Astrocyte (in vitro differentiated cells and primary cell): ENCODE results near the gene MORN3. TPM values are rescaled to one million over a fixed set of nuclear protein-coding genes. Genes with fewer than 3 reads are reported as not detected.

Source experiments
- DNase-seq: peaks from one replicate; pipeline ENCODE4 v3.0.0-alpha.2; 2010; ENCODE audit warnings: low read depth
- FAIRE-seq: peaks from 2 replicates; lab custom pipeline; 2011; peaks lifted over from hg19 to GRCh38; lab: Jason Lieb, UNC
- H2AFZ ChIP-seq: 2 replicates; pipeline ENCODE4 v1.6.0; 2012; ENCODE audit warnings: low read depth, low read length, inconsistent platforms
- H3K27ac ChIP-seq: 2 replicates; pipeline ENCODE4 v1.5.1; 2011; ENCODE audit warnings: low read depth, low read length, inconsistent platforms
- H3K27me3 ChIP-seq: 2 replicates; pipeline ENCODE4 v1.6.0; 2011; ENCODE audit warnings: low read length, inconsistent platforms; ENCODE audit not compliant: insufficient read depth
- H3K36me3 ChIP-seq: 2 replicates; pipeline ENCODE4 v1.5.1; 2011; ENCODE audit warnings: low read length, inconsistent platforms; ENCODE audit not compliant: insufficient read depth
- H3K4me1 ChIP-seq: 2 replicates; pipeline ENCODE4 v1.5.1; 2011; ENCODE audit warnings: low read length, inconsistent platforms; ENCODE audit not compliant: insufficient read depth
- H3K4me2 ChIP-seq: 2 replicates; pipeline ENCODE4 v1.6.0; 2012; ENCODE audit warnings: low read length, inconsistent platforms
- H3K4me3 ChIP-seq: 2 replicates; pipeline ENCODE4 v1.5.1; 2011; ENCODE audit warnings: low read depth, mild to moderate bottlenecking, low read length, inconsistent platforms; ENCODE audit not compliant: insufficient read depth
- H3K79me2 ChIP-seq: 2 replicates; pipeline ENCODE4 v1.6.0; 2012; ENCODE audit warnings: mild to moderate bottlenecking, low read length, inconsistent platforms; ENCODE audit not compliant: insufficient read depth
- H3K9ac ChIP-seq: 2 replicates; pipeline ENCODE4 v1.6.0; 2012; ENCODE audit warnings: mild to moderate bottlenecking, low read length, inconsistent platforms
- H3K9me3 ChIP-seq: 2 replicates; pipeline ENCODE4 v1.5.1; 2012; ENCODE audit warnings: low read depth, mild to moderate bottlenecking, low read length, inconsistent platforms; ENCODE audit not compliant: insufficient read depth
- H4K20me1 ChIP-seq: 2 replicates; pipeline ENCODE4 v1.6.0; 2012; ENCODE audit warnings: low read length, inconsistent platforms; ENCODE audit not compliant: insufficient read depth
- H3K27ac Mint-ChIP-seq: one replicate; pipeline ENCODE4 v1.8.0; 2021; ENCODE audit warnings: mild to moderate bottlenecking, mixed read lengths; ENCODE audit not compliant: unreplicated experiment
- H3K27me3 Mint-ChIP-seq: one replicate; pipeline ENCODE4 v1.8.0; 2021; ENCODE audit warnings: low read depth, mixed read lengths; ENCODE audit not compliant: unreplicated experiment
- H3K36me3 Mint-ChIP-seq: one replicate; pipeline ENCODE4 v1.8.0; 2021; ENCODE audit warnings: low read depth, mixed read lengths; ENCODE audit not compliant: unreplicated experiment
- H3K4me1 Mint-ChIP-seq: one replicate; pipeline ENCODE4 v1.8.0; 2021; ENCODE audit warnings: low read depth, mixed read lengths; ENCODE audit not compliant: unreplicated experiment
- H3K4me3 Mint-ChIP-seq: one replicate; pipeline ENCODE4 v1.8.0; 2021; ENCODE audit warnings: mild to moderate bottlenecking, moderate library complexity, mixed read lengths; ENCODE audit not compliant: unreplicated experiment
- H3K9me3 Mint-ChIP-seq: one replicate; pipeline ENCODE4 v1.8.0; 2021; ENCODE audit warnings: mild to moderate bottlenecking, mixed read lengths; ENCODE audit not compliant: unreplicated experiment
- EZH2 ChIP-seq: IDR thresholded peaks from 2 replicates; pipeline ENCODE4 v1.6.1; 2012; ENCODE audit warnings: mild to moderate bottlenecking, low read length, inconsistent platforms; ENCODE audit not compliant: insufficient read depth
- total RNA-seq: library from RNA; stranded (reverse); gene quantifications from 2 replicates; pipeline ENCODE4 v1.2.1, GENCODE V29; 2021
- TF ChIP-seq, protein P1 (sequence below): IDR thresholded peaks from 2 replicates; pipeline ENCODE4 v1.5.1; 2011; ENCODE audit warnings: low read depth, mild to moderate bottlenecking, inconsistent platforms, low read length, moderate library complexity; ENCODE audit not compliant: insufficient read depth

The MORN3 gene
- total RNA-seq, 1 donor from 2014 or later: 0.36 TPM

DNA sequence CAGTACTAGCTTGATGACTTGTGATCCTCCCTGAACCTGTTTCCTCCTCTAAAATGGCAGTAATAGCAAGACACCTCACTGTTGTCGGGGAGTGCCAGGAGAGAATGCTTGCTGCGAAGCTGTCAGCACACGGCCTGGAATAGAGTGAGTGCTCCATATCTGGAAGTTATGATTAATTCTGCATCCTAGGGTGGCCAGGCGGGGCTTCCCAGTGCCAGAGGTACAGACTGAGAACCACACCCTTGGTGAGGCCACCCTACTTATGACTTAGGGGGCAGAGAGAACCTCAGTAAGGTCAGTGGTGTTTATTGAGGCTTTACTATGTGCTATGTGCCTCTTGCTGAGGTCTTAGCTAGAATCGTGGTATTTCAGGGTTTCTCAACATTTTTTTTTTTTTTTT is 20.1 kb downstream of the MORN3 start:
- no peak for FAIRE-seq
- H3K4me1 ChIP-seq: no peaks in the 10 kb centered on the region
- no peaks in the 10 kb centered on the region for H3K36me3 ChIP-seq
- TF ChIP-seq EZH2: no peak
- TF ChIP-seq, protein P1, sequence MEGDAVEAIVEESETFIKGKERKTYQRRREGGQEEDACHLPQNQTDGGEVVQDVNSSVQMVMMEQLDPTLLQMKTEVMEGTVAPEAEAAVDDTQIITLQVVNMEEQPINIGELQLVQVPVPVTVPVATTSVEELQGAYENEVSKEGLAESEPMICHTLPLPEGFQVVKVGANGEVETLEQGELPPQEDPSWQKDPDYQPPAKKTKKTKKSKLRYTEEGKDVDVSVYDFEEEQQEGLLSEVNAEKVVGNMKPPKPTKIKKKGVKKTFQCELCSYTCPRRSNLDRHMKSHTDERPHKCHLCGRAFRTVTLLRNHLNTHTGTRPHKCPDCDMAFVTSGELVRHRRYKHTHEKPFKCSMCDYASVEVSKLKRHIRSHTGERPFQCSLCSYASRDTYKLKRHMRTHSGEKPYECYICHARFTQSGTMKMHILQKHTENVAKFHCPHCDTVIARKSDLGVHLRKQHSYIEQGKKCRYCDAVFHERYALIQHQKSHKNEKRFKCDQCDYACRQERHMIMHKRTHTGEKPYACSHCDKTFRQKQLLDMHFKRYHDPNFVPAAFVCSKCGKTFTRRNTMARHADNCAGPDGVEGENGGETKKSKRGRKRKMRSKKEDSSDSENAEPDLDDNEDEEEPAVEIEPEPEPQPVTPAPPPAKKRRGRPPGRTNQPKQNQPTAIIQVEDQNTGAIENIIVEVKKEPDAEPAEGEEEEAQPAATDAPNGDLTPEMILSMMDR: no peak
- H4K20me1 ChIP-seq: no peaks in the 10 kb centered on the region
- Mint-ChIP-seq H3K36me3 (peaks cover 4% of the 10 kb centered on the region), H3K4me3 (no peak overlapping the region), H3K9me3 (no peaks in the 10 kb centered on the region), H3K27ac (no peak overlapping the region), H3K27me3 (no peaks in the 10 kb centered on the region), H3K4me1 (no peaks in the 10 kb centered on the region)
- no peaks in the 10 kb centered on the region for H3K79me2 ChIP-seq
- H3K4me2 ChIP-seq: no peak overlapping the region
- no peak for DNase-seq
- H2AFZ ChIP-seq: no peak overlapping the region
- no peak overlapping the region for H3K9ac ChIP-seq
- H3K27ac ChIP-seq: no peak overlapping the region
- H3K27me3 ChIP-seq: no peaks in the 10 kb centered on the region
- no peak overlapping the region for H3K4me3 ChIP-seq
- H3K9me3 ChIP-seq: no peaks in the 10 kb centered on the region

GRCh38 chr12:121648458-121649028 is 20.9 kb downstream of the MORN3 start:
- no peak overlapping the region for H3K27ac ChIP-seq
- no peaks in the 10 kb centered on the region for H4K20me1 ChIP-seq
- H3K9me3 ChIP-seq: no peaks in the 10 kb centered on the region
- TF ChIP-seq, protein P1: no peak
- no peak for TF ChIP-seq EZH2
- no peaks in the 10 kb centered on the region for H3K36me3 ChIP-seq
- H3K4me1 Mint-ChIP-seq: no peaks in the 10 kb centered on the region
- FAIRE-seq (no peak), DNase-seq (no peak)
- H3K4me3 ChIP-seq: no peak overlapping the region
- no peak overlapping the region for H2AFZ ChIP-seq
- no peaks in the 10 kb centered on the region for H3K79me2 ChIP-seq
- H3K4me2 ChIP-seq: no peak overlapping the region
- no peaks in the 10 kb centered on the region for H3K9me3 Mint-ChIP-seq
- H3K27me3 ChIP-seq: no peaks in the 10 kb centered on the region
- H3K27me3 Mint-ChIP-seq: no peaks in the 10 kb centered on the region
- H3K4me1 ChIP-seq: no peaks in the 10 kb centered on the region
- H3K9ac ChIP-seq: no peak overlapping the region
- H3K4me3 Mint-ChIP-seq: no peak overlapping the region
- H3K27ac Mint-ChIP-seq: no peak overlapping the region
- peaks cover 2% of the 10 kb centered on the region for H3K36me3 Mint-ChIP-seq

- DNase-seq (no peak), FAIRE-seq (no peak)
- H3K4me3 ChIP-seq: no peak overlapping the region
- peaks cover 23% of the 10 kb centered on the region for H3K79me2 ChIP-seq
- no peak overlapping the region for H3K27ac Mint-ChIP-seq
- no peaks in the 10 kb centered on the region for H3K9me3 ChIP-seq
- H3K4me1 ChIP-seq: no peaks in the 10 kb centered on the region
- no peaks in the 10 kb centered on the region for H3K9me3 Mint-ChIP-seq
- peaks cover 7% of the 10 kb centered on the region for H3K36me3 Mint-ChIP-seq
- no peaks in the 10 kb centered on the region for H3K27me3 Mint-ChIP-seq
- no peaks in the 10 kb centered on the region for H3K36me3 ChIP-seq
- H3K4me3 Mint-ChIP-seq: no peak overlapping the region
- H3K4me2 ChIP-seq: no peak overlapping the region
- no peak overlapping the region for H3K9ac ChIP-seq
- no peaks in the 10 kb centered on the region for H3K4me1 Mint-ChIP-seq
- TF ChIP-seq, protein P1: no peak
- TF ChIP-seq EZH2: no peak
- H3K27me3 ChIP-seq: no peaks in the 10 kb centered on the region
- no peak overlapping the region for H3K27ac ChIP-seq
- H2AFZ ChIP-seq: no peak overlapping the region
- peaks cover 17% of the 10 kb centered on the region for H4K20me1 ChIP-seq
Observed at GRCh38 chr12:121641343-121641630, 28.2 kb downstream of the MORN3 start.
